Skin of body (tissue), 2 donors: ENCODE data around the gene TMEM117. TPM values are rescaled to one million over a fixed set of nuclear protein-coding genes. Genes with fewer than 3 reads are reported as not detected.
"Not testable (repeated sequence)": the region's sequence is repeated elsewhere in the genome, so short reads cannot be mapped to it uniquely, and the experiment has no call there.

Experiments
- DNase-seq: peaks from one replicate; lab custom pipeline; 2025; lab: John Stamatoyannopoulos, UW
- total RNA-seq: library from RNA; depleted of rRNA; stranded (reverse); fragments of >200 nt; gene quantifications from one replicate; pipeline ENCODE4 v1.2.3, GENCODE V29; 2014

The TMEM117 gene
- total RNA-seq, 1 donor from 2014 or later: 21.5 TPM

- DNase-seq: no peak
These were observed 535.1 kb downstream of the TMEM117 start for GRCh38 chr12:44370982-44371381.

- no peak for DNase-seq
These were observed 536.4 kb downstream of the TMEM117 start for GRCh38 chr12:44372259-44372658.

GRCh38 chr12:44375694-44376093 lies 539.8 kb downstream of the TMEM117 start:
- no peak for DNase-seq

GRCh38 chr12:44377443-44378187 lies 541.7 kb downstream of the TMEM117 start:
- DNase-seq: no peak

GRCh38 chr12:44379113-44379512 lies 543.2 kb downstream of the TMEM117 start:
- DNase-seq: not testable (repeated sequence)

- DNase-seq: no peak
These were observed 544.0 kb downstream of the TMEM117 start for GRCh38 chr12:44379831-44380230.

GRCh38 chr12:44380861-44381260 lies 545.0 kb downstream of the TMEM117 start:
- no peak for DNase-seq

GRCh38 chr12:44381341-44381740 lies 545.5 kb downstream of the TMEM117 start:
- DNase-seq: no peak

- DNase-seq: no peak
These were observed 548.3 kb downstream of the TMEM117 start for GRCh38 chr12:44384136-44384535.

- DNase-seq: no peak
These were observed 550.1 kb downstream of the TMEM117 start for GRCh38 chr12:44385964-44386363.

- no peak for DNase-seq
These were observed 551.7 kb downstream of the TMEM117 start for GRCh38 chr12:44387581-44387980.

- no peak for DNase-seq
These were observed 553.2 kb downstream of the TMEM117 start for GRCh38 chr12:44389038-44389437.

GRCh38 chr12:44389896-44390295 lies 554.0 kb downstream of the TMEM117 start:
- DNase-seq: no peak

GRCh38 chr12:44397631-44398030 lies 561.8 kb downstream of the TMEM117 start:
- no peak for DNase-seq

GRCh38 chr12:44403185-44403584 lies 567.3 kb downstream of the TMEM117 start:
- no peak for DNase-seq

- no peak for DNase-seq
These were observed 569.4 kb downstream of the TMEM117 start for GRCh38 chr12:44405297-44405696.

GRCh38 chr12:44422559-44422958 lies 586.7 kb downstream of the TMEM117 start:
- no peak for DNase-seq

GRCh38 chr12:44428825-44429224 lies 592.9 kb downstream of the TMEM117 start:
- DNase-seq: no peak

- no peak for DNase-seq
These were observed 595.9 kb downstream of the TMEM117 start for GRCh38 chr12:44431647-44432343.

- DNase-seq: no peak
These were observed 597.8 kb downstream of the TMEM117 start for GRCh38 chr12:44433659-44434058.

- DNase-seq: no peak
These were observed 600.9 kb downstream of the TMEM117 start for GRCh38 chr12:44436756-44437155.
